SK-N-SH treated with all-trans-retinoic acid at 6 μM for 48 hours (cell line): ENCODE measurements around the gene MARS1.
"Not testable (repeated sequence)": the region's sequence is repeated elsewhere in the genome, so short reads cannot be mapped to it uniquely, and the experiment has no call there.

ENCODE experiments used
- ATAC-seq: fragments of 200-7000 bp; cut with Tn5 transposase; 3 replicates; pipeline ENCODE4 v1.9.1; 2020; ENCODE audit warnings: mild to moderate bottlenecking, moderate library complexity
- ARNTL ChIP-seq: fragments of 450-650 bp; formaldehyde crosslinking; IDR thresholded peaks from 2 replicates; pipeline ENCODE4 v1.5.0; 2020; ENCODE audit warnings: low read depth, mild to moderate bottlenecking, moderate library complexity, borderline replicate concordance
- BACH2 ChIP-seq: fragments of 250-450 bp; sonication (Bioruptor Pico); IDR thresholded peaks from 2 replicates; pipeline ENCODE4 v1.9.0; 2021; ENCODE audit warnings: mild to moderate bottlenecking, borderline replicate concordance
- CREB5 ChIP-seq: fragments of 250-450 bp; sonication (Bioruptor Pico); IDR thresholded peaks from 2 replicates; pipeline ENCODE4 v1.5.1; 2020; ENCODE audit warnings: low read depth, mild to moderate bottlenecking, moderate library complexity
- CSDC2 ChIP-seq: fragments of 250-450 bp; sonication (Bioruptor Pico); IDR thresholded peaks from 2 replicates; pipeline ENCODE4 v1.5.0; 2020; ENCODE audit warnings: mild to moderate bottlenecking, moderate library complexity
- CSRNP3 ChIP-seq: fragments of 250-450 bp; sonication (Bioruptor Pico); IDR thresholded peaks from 2 replicates; pipeline ENCODE4 v1.5.1; 2021; ENCODE audit warnings: mild to moderate bottlenecking, moderate library complexity
- ESRRG ChIP-seq: fragments of 250-450 bp; sonication (Bioruptor Pico); IDR thresholded peaks from 2 replicates; pipeline ENCODE4 v1.6.1; 2021; ENCODE audit warnings: mild to moderate bottlenecking
- GLIS3 ChIP-seq: fragments of 250-450 bp; sonication (Bioruptor Pico); IDR thresholded peaks from 2 replicates; pipeline ENCODE4 v1.5.0; 2020; ENCODE audit warnings: mild to moderate bottlenecking, moderate library complexity
- ISL1 ChIP-seq: fragments of 250-450 bp; sonication (Bioruptor Pico); IDR thresholded peaks from 2 replicates; pipeline ENCODE4 v2.1.2; 2022; ENCODE audit warnings: mild to moderate bottlenecking, moderate library complexity
- OSR1 ChIP-seq: fragments of 250-450 bp; sonication (Bioruptor Pico); IDR thresholded peaks from 2 replicates; pipeline ENCODE4 v1.8.0; 2022; ENCODE audit warnings: moderate library complexity, mild to moderate bottlenecking, inconsistent platforms
- POU6F1 ChIP-seq: fragments of 250-450 bp; sonication (Bioruptor Pico); IDR thresholded peaks from 2 replicates; pipeline ENCODE4 v1.8.0; 2021; ENCODE audit warnings: low read depth, mild to moderate bottlenecking, moderate library complexity, borderline replicate concordance
- PPARA ChIP-seq: fragments of 250-450 bp; sonication (Bioruptor Pico); IDR thresholded peaks from 2 replicates; pipeline ENCODE4 v1.5.0; 2020; ENCODE audit warnings: mild to moderate bottlenecking, borderline replicate concordance
- RARB ChIP-seq: fragments of 250-450 bp; sonication (Bioruptor Pico); IDR thresholded peaks from 2 replicates; pipeline ENCODE4 v1.8.0; 2021; ENCODE audit warnings: mild to moderate bottlenecking, moderate library complexity
- SNAI2 ChIP-seq: fragments of 250-450 bp; sonication (Bioruptor Pico); IDR thresholded peaks from 2 replicates; pipeline ENCODE4 v1.5.0; 2020; ENCODE audit warnings: mild to moderate bottlenecking, moderate library complexity
- TCF4 ChIP-seq: fragments of 250-450 bp; sonication (Bioruptor Pico); IDR thresholded peaks from 2 replicates; pipeline ENCODE4 v1.8.0; 2021; ENCODE audit warnings: mild to moderate bottlenecking, moderate library complexity, borderline replicate concordance
- TOX ChIP-seq: fragments of 250-450 bp; sonication (Bioruptor Pico); IDR thresholded peaks from 2 replicates; pipeline ENCODE4 v1.8.0; 2021; ENCODE audit warnings: mild to moderate bottlenecking, moderate library complexity, borderline replicate concordance
- ZC3H10 ChIP-seq: fragments of 250-450 bp; sonication (Bioruptor Pico); IDR thresholded peaks from 2 replicates; pipeline ENCODE4 v1.5.1; 2021; ENCODE audit warnings: mild to moderate bottlenecking, moderate library complexity
- ZFP3 ChIP-seq: fragments of 250-450 bp; sonication (Bioruptor Pico); IDR thresholded peaks from 2 replicates; pipeline ENCODE4 v1.5.0; 2020; ENCODE audit warnings: mild to moderate bottlenecking, moderate library complexity
- ZNF565 ChIP-seq: fragments of 450-650 bp; formaldehyde crosslinking; conservative IDR thresholded peaks from 2 replicates; pipeline ENCODE4 v1.5.0; 2020; ENCODE audit warnings: low read depth, mild to moderate bottlenecking, moderate library complexity
- ZNF70 ChIP-seq: fragments of 450-650 bp; formaldehyde crosslinking; IDR thresholded peaks from 2 replicates; pipeline ENCODE4 v1.5.0; 2020; ENCODE audit warnings: mild to moderate bottlenecking, moderate library complexity
- ZNF8 ChIP-seq: fragments of 450-650 bp; formaldehyde crosslinking; IDR thresholded peaks from 2 replicates; pipeline ENCODE4 v1.5.0; 2020; ENCODE audit warnings: mild to moderate bottlenecking, moderate library complexity
- TF ChIP-seq, protein P1 (sequence below): fragments of 250-450 bp; sonication (Bioruptor Pico); IDR thresholded peaks from 2 replicates; pipeline ENCODE4 v1.5.0; 2020; ENCODE audit warnings: mild to moderate bottlenecking, moderate library complexity

Gene MARS1

GRCh38 chr12:57515934-57516541, 28.2 kb downstream of the MARS1 start:
- ATAC-seq: no peak
- TF ChIP-seq ZNF70 (CRISPR knock-in tag): no peak
- TF ChIP-seq SNAI2: no peak
- no peak for TF ChIP-seq ZC3H10 (CRISPR knock-in tag)
- TF ChIP-seq BACH2 (CRISPR knock-in tag): no peak
- TF ChIP-seq ARNTL (CRISPR knock-in tag): no peak
- no peak for TF ChIP-seq CREB5 (CRISPR knock-in tag)
- TF ChIP-seq OSR1: no peak
- 0 out of 2 replicates have a peak, but pooled peaks have one; percentile 17 for TF ChIP-seq CSRNP3 (CRISPR knock-in tag)
- TF ChIP-seq ESRRG (CRISPR knock-in tag): no peak

GRCh38 chr12:57516617-57517153, 28.8 kb downstream of the MARS1 start:
- TF ChIP-seq ZNF565 (CRISPR knock-in tag) (no peak), ESRRG (CRISPR knock-in tag) (no peak), ISL1 (CRISPR knock-in tag) (no peak), PPARA (CRISPR knock-in tag) (no peak), RARB (no peak), ZNF70 (CRISPR knock-in tag) (no peak), POU6F1 (CRISPR knock-in tag) (no peak)
- no peak for ATAC-seq

DNA sequence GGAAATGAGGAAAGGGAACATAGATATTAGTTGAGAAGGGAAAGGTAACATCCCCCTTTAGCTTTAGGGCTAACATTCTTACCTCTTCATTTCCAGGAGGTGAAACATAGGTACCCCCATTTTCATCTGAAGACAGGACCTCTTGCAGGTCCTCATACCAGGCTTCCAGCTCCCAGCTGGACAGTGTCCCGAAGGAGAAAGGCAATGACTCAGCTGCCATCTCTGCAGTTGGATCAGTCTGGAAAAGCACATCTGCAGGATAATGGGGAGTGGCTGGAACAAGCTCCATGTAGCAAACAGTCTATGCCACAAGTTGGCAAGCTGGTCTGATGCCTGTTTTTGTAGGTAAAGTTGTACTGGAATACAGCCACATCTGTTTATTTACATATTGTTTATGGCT, 29.3 kb downstream of the MARS1 start:
- TF ChIP-seq GLIS3 (CRISPR knock-in tag) (no peak), CSDC2 (CRISPR knock-in tag) (no peak), ZNF8 (CRISPR knock-in tag) (no peak), POU6F1 (CRISPR knock-in tag) (no peak), RARB (no peak), TOX (CRISPR knock-in tag) (no peak), TCF4 (CRISPR knock-in tag) (no peak), PPARA (CRISPR knock-in tag) (no peak), ZNF565 (CRISPR knock-in tag) (no peak), ARNTL (CRISPR knock-in tag) (no peak), ZFP3 (CRISPR knock-in tag) (no peak), OSR1 (no peak)
- TF ChIP-seq, protein P1, sequence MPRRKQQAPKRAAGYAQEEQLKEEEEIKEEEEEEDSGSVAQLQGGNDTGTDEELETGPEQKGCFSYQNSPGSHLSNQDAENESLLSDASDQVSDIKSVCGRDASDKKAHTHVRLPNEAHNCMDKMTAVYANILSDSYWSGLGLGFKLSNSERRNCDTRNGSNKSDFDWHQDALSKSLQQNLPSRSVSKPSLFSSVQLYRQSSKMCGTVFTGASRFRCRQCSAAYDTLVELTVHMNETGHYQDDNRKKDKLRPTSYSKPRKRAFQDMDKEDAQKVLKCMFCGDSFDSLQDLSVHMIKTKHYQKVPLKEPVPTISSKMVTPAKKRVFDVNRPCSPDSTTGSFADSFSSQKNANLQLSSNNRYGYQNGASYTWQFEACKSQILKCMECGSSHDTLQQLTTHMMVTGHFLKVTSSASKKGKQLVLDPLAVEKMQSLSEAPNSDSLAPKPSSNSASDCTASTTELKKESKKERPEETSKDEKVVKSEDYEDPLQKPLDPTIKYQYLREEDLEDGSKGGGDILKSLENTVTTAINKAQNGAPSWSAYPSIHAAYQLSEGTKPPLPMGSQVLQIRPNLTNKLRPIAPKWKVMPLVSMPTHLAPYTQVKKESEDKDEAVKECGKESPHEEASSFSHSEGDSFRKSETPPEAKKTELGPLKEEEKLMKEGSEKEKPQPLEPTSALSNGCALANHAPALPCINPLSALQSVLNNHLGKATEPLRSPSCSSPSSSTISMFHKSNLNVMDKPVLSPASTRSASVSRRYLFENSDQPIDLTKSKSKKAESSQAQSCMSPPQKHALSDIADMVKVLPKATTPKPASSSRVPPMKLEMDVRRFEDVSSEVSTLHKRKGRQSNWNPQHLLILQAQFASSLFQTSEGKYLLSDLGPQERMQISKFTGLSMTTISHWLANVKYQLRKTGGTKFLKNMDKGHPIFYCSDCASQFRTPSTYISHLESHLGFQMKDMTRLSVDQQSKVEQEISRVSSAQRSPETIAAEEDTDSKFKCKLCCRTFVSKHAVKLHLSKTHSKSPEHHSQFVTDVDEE (CRISPR knock-in tag): no peak
- ATAC-seq: no peak

DNA sequence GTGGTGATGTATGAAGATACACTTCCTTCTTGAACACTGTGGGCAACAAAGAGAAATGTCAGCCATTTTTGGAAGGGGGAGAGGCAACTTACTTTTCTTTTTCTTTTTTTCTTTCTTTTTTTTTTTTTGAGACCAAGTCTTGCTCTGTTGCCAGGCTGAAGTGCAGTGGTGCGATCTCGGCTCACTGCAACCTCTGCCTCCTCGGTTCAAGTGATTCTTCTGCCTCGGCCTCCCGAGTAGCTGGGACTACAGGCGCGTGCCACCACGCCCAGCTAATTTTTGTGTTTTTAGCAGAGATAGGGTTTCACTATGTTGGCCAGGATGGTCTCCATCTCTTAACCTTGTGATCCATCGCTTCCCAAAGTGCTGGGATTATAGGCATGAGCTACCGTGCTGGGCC, 29.9 kb downstream of the MARS1 start:
- not testable (repeated sequence) for ATAC-seq
